Measurements from ENCODE around the gene ADCY9.

- no peak for TF ChIP-seq PBX3 (IDR thresholded peaks at IDR 0.05)
- TF ChIP-seq CTCF (IDR thresholded peaks at IDR 0.05) = no peak
- TF ChIP-seq FOSL2 (IDR thresholded peaks at IDR 0.05) = no peak
- TF ChIP-seq FOSL2 (CRISPR knock-in tag; IDR thresholded peaks at IDR 0.05) = no peak
- TF ChIP-seq CEBPB (IDR thresholded peaks at IDR 0.05) = no peak
- no peak for TF ChIP-seq KDM1A (IDR thresholded peaks at IDR 0.05; ENCODE audit: low read depth)
- no peak for TF ChIP-seq EP300 (IDR thresholded peaks at IDR 0.05)
- no peak for TF ChIP-seq MYC (IDR thresholded peaks at IDR 0.05; ENCODE audit: borderline replicate concordance, low read length)
These were observed 36.0 kb upstream of the ADCY9 start for GRCh38 chr16:4152267-4152666.

Measured in A549 (cell line).